ENCODE measurements around the gene NCKAP5.

DNA sequence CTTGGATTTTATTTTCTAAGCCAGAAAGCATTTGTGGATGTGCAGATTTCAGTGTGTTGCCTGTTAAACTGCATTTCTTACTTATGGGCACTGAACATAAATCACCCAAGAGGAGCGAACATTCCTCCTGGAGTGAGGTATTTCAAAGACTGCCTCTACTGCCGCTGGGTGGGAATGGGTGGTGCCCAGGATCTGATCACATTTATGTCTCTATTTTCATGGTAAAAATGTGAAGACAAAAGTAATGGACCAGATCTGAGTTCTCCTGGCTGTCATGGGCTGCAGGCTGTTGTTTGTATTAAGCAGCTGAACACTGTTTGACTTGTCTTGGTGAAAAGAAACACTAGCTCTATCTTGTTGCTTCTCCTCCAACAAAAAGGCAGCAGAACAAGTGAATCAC lies 251.7 kb downstream of the NCKAP5 start:
- no peak for TF ChIP-seq POLR2A (IDR thresholded peaks at IDR 0.05)
- TF ChIP-seq, protein P1, sequence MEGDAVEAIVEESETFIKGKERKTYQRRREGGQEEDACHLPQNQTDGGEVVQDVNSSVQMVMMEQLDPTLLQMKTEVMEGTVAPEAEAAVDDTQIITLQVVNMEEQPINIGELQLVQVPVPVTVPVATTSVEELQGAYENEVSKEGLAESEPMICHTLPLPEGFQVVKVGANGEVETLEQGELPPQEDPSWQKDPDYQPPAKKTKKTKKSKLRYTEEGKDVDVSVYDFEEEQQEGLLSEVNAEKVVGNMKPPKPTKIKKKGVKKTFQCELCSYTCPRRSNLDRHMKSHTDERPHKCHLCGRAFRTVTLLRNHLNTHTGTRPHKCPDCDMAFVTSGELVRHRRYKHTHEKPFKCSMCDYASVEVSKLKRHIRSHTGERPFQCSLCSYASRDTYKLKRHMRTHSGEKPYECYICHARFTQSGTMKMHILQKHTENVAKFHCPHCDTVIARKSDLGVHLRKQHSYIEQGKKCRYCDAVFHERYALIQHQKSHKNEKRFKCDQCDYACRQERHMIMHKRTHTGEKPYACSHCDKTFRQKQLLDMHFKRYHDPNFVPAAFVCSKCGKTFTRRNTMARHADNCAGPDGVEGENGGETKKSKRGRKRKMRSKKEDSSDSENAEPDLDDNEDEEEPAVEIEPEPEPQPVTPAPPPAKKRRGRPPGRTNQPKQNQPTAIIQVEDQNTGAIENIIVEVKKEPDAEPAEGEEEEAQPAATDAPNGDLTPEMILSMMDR (IDR thresholded peaks at IDR 0.05 in 8 of 11, conservative IDR thresholded peaks at IDR 0.05 in 3 of 11) = no peak

All from spleen (tissue), 7 donors.